GM12872 (cell line): Measurements from ENCODE around the gene ARL4C.

Experiments
- CTCF ChIP-seq: IDR thresholded peaks from 3 replicates; pipeline ENCODE4 v1.5.1; 2011; ENCODE audit warnings: low read depth, mild to moderate bottlenecking, low read length, moderate library complexity; ENCODE audit not compliant: insufficient read depth

The ARL4C gene

GRCh38 chr2:234448506-234449184, 48.2 kb downstream of the ARL4C start:
- no peak for TF ChIP-seq CTCF

- no peak for TF ChIP-seq CTCF
Observed at GRCh38 chr2:234447963-234448362, 48.9 kb downstream of the ARL4C start.

- no peak for TF ChIP-seq CTCF
Observed at GRCh38 chr2:234447189-234447588, 49.7 kb downstream of the ARL4C start.

GRCh38 chr2:234446404-234447076, 50.3 kb downstream of the ARL4C start:
- TF ChIP-seq CTCF: no peak

GRCh38 chr2:234444893-234445292, 52.0 kb downstream of the ARL4C start:
- no peak for TF ChIP-seq CTCF

- TF ChIP-seq CTCF: no peak
Observed at GRCh38 chr2:234444242-234444730, 52.6 kb downstream of the ARL4C start.
